ENCODE results near the gene PPFIA3. TPM values are rescaled to one million over a fixed set of nuclear protein-coding genes. Genes with fewer than 3 reads are reported as not detected.

Gene PPFIA3
- total RNA-seq, 2 experiments from 2014 or later = 3.9 to 5.1 TPM

- no peaks in the 10 kb centered on the region for H3K9me3 Mint-ChIP-seq
- peaks cover 2% of the 10 kb centered on the region for H3K4me1 Mint-ChIP-seq (ENCODE audit: low read depth)
- intact Hi-C loops (cut with micrococcal nuclease) = no loop called here
- H3K4me3 Mint-ChIP-seq = no peak overlapping the region
- H3K27me3 Mint-ChIP-seq = no peaks in the 10 kb centered on the region
- TF ChIP-seq, protein P1, sequence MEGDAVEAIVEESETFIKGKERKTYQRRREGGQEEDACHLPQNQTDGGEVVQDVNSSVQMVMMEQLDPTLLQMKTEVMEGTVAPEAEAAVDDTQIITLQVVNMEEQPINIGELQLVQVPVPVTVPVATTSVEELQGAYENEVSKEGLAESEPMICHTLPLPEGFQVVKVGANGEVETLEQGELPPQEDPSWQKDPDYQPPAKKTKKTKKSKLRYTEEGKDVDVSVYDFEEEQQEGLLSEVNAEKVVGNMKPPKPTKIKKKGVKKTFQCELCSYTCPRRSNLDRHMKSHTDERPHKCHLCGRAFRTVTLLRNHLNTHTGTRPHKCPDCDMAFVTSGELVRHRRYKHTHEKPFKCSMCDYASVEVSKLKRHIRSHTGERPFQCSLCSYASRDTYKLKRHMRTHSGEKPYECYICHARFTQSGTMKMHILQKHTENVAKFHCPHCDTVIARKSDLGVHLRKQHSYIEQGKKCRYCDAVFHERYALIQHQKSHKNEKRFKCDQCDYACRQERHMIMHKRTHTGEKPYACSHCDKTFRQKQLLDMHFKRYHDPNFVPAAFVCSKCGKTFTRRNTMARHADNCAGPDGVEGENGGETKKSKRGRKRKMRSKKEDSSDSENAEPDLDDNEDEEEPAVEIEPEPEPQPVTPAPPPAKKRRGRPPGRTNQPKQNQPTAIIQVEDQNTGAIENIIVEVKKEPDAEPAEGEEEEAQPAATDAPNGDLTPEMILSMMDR (IDR thresholded peaks at IDR 0.05) = no peak
- ATAC-seq = no peak
- CTCF ChIA-PET = interaction anchor here (0.9 to 3.6 kb wide), 5 partner anchors 11 to 99 kb away, joined by 4 to 19 read pairs (median 7); partner anchors contain the start of gene LIN7B
- no peak for DNase-seq
- POLR2A ChIA-PET = interaction anchor here (1.1 kb wide), 1 partner anchor 33 kb away, joined by 3 read pairs; no protein-coding TSS in a partner anchor
- H3K27ac Mint-ChIP-seq = no peak overlapping the region
- H3K36me3 Mint-ChIP-seq (ENCODE audit: low read depth) = no peaks in the 10 kb centered on the region
Observed at GRCh38 chr19:49196527-49197240, 77.3 kb downstream of the PPFIA3 start.

DNA sequence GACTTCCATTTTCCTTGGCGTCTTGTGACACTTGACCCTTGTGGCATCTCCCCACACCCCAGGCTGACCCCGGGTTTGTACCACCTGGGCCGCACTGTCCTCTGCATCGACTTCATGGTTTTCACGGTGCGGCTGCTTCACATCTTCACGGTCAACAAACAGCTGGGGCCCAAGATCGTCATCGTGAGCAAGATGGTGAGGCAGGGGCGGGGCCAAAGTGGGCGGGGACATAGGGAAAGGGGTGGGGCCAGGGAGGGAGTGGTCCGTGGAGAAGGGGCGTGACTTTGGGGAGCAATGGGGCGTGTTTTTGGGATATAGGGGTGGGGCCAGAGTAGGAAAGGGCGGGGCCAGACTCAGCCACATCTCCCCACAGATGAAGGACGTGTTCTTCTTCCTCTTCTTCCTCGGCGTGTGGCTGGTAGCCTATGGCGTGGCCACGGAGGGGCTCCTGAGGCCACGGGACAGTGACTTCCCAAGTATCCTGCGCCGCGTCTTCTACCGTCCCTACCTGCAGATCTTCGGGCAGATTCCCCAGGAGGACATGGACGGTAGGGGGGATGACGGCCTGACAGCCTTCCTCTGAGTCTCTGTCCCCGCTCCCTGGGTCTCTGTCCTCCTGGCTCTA is 81.0 kb downstream of the PPFIA3 start:
- TF ChIP-seq, protein P1 (IDR thresholded peaks at IDR 0.05) = no peak
- H3K9me3 Mint-ChIP-seq = no peaks in the 10 kb centered on the region
- no peaks in the 10 kb centered on the region for H3K27me3 Mint-ChIP-seq
- peaks cover 2% of the 10 kb centered on the region for H3K4me1 Mint-ChIP-seq (ENCODE audit: low read depth)
- ChIA-PET POLR2A (no interaction called here), CTCF (interaction anchor here (1.2 to 3.6 kb wide), 6 partner anchors 8 to 103 kb away, joined by 4 to 24 read pairs (median 17); partner anchors contain the start of gene LIN7B)
- H3K27ac Mint-ChIP-seq = no peak overlapping the region
- H3K36me3 Mint-ChIP-seq (ENCODE audit: low read depth) = no peaks in the 10 kb centered on the region
- H3K4me3 Mint-ChIP-seq = no peak overlapping the region
- ATAC-seq (peak; percentile 71), DNase-seq (peak; percentile 36)
- intact Hi-C loops (cut with micrococcal nuclease) = no loop called here

Other genes with a start within 250 kb of the PPFIA3 start
- gene PPP1R15A, start 247.1 kb upstream of the PPFIA3 start, total RNA-seq = 10 to 100 TPM; 77.8 to 81.2 TPM
- under 1 TPM; 0.68 to 0.85 TPM for gene TULP2, start 220.8 kb upstream of the PPFIA3 start, total RNA-seq
- gene NUCB1, start 219.2 kb upstream of the PPFIA3 start, total RNA-seq = 100 to 1,000 TPM; 102 to 114 TPM
- 1 to 10 TPM; 1.4 to 2.8 TPM for gene DHDH, start 185.8 kb upstream of the PPFIA3 start, total RNA-seq
- 100 to 1,000 TPM; 182 to 189 TPM for gene BAX, start 164.7 kb upstream of the PPFIA3 start, total RNA-seq
- gene FTL, start 154.2 kb upstream of the PPFIA3 start, total RNA-seq = 1,000 to 10,000 TPM; 1,296 to 1,324 TPM
- gene GYS1, start 126.2 kb upstream of the PPFIA3 start, total RNA-seq = 10 to 100 TPM; 58.1 to 58.7 TPM
- 100 to 1,000 TPM; 175 to 176 TPM for gene RUVBL2, start 125.7 kb upstream of the PPFIA3 start, total RNA-seq
- not detected for gene LHB, start 102.5 kb upstream of the PPFIA3 start, total RNA-seq
- gene CGB3, start 95.2 kb upstream of the PPFIA3 start, total RNA-seq = not detected
- gene CGB2, start 87.7 kb upstream of the PPFIA3 start, total RNA-seq = not detected
- not detected for gene CGB1, start 82.6 kb upstream of the PPFIA3 start, total RNA-seq
- gene CGB5, start 75.7 kb upstream of the PPFIA3 start, total RNA-seq = not detected
- not detected for gene CGB8, start 70.4 kb upstream of the PPFIA3 start, total RNA-seq
- not detected for gene CGB7, start 61.8 kb upstream of the PPFIA3 start, total RNA-seq
- gene NTF4, start 54.7 kb upstream of the PPFIA3 start, total RNA-seq = not detected
- not detected for gene KCNA7, start 46.8 kb upstream of the PPFIA3 start, total RNA-seq
- 100 to 1,000 TPM; 187 to 188 TPM for gene SNRNP70, start 34.1 kb upstream of the PPFIA3 start, total RNA-seq
- gene LIN7B, start 5.2 kb upstream of the PPFIA3 start, total RNA-seq = 1 to 10 TPM; 2.1 to 4.4 TPM
- 1 to 10 TPM; 1.5 to 2.0 TPM for gene C19orf73, start 401 bp upstream of the PPFIA3 start, total RNA-seq
- not detected for gene HRC, start 35.9 kb downstream of the PPFIA3 start, total RNA-seq
- under 1 TPM; 0.40 to 0.54 TPM for gene TRPM4, start 38.2 kb downstream of the PPFIA3 start, total RNA-seq
- 1 to 10 TPM in 1 of 2 experiments, under 1 TPM in 1; 0.61 to 1.1 TPM for gene SLC6A16, start 205.6 kb downstream of the PPFIA3 start, total RNA-seq
- 100 to 1,000 TPM; 131 to 137 TPM for gene CD37, start 215.9 kb downstream of the PPFIA3 start, total RNA-seq
- gene TEAD2, start 242.9 kb downstream of the PPFIA3 start, total RNA-seq = not detected
- gene DKKL1, start 244.3 kb downstream of the PPFIA3 start, total RNA-seq = not detected